ENCODE measurements around the gene ARMC6.
A peak's percentile ranks its signal among the peaks of the same experiment; 100 is the strongest.

Gene ARMC6

DNA sequence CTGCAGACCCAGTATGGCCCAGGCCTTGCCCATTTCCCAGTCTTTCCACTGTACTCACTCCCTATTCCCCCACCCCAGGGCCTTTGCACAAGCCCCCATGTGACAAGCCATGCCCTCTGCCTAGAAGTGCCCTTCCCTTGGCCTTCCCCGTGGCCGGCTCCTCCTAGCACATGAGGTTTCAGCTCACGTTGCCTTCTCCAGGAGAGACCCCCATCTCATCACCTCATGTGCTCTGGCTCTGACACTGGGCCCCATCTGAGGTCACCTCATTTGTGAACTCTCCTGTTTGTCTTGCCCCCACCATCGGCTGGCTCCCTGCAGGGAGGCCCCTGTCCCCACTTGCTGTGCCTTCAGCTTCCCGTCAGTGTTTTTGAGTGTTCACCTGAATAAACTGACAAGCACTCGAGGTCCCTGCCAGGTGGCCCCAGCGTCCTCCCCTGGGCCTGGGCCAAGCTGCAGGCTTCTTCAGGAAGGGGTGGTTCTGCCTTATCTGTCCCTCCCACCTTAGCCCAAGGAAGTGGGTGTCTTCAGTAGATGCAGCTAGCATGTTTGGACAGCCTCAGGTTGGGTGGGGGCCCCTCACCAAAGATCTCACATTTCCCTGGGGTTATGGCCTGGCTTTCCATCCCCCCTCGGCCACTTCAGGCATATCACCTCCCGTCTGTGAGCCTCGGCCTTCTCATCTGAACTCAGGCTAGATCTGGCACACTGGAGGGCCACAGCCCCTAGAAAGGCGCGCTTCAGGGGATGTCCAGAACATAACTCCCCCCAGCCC is 26.6 kb downstream of the ARMC6 start:
- TF ChIP-seq ZFX (IDR thresholded peaks at IDR 0.05) = no peak
- TF ChIP-seq, protein P1, sequence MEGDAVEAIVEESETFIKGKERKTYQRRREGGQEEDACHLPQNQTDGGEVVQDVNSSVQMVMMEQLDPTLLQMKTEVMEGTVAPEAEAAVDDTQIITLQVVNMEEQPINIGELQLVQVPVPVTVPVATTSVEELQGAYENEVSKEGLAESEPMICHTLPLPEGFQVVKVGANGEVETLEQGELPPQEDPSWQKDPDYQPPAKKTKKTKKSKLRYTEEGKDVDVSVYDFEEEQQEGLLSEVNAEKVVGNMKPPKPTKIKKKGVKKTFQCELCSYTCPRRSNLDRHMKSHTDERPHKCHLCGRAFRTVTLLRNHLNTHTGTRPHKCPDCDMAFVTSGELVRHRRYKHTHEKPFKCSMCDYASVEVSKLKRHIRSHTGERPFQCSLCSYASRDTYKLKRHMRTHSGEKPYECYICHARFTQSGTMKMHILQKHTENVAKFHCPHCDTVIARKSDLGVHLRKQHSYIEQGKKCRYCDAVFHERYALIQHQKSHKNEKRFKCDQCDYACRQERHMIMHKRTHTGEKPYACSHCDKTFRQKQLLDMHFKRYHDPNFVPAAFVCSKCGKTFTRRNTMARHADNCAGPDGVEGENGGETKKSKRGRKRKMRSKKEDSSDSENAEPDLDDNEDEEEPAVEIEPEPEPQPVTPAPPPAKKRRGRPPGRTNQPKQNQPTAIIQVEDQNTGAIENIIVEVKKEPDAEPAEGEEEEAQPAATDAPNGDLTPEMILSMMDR (conservative IDR thresholded peaks at IDR 0.05) = no peak
- peak overlapping the region; percentile 71 for H3K27ac ChIP-seq

DNA sequence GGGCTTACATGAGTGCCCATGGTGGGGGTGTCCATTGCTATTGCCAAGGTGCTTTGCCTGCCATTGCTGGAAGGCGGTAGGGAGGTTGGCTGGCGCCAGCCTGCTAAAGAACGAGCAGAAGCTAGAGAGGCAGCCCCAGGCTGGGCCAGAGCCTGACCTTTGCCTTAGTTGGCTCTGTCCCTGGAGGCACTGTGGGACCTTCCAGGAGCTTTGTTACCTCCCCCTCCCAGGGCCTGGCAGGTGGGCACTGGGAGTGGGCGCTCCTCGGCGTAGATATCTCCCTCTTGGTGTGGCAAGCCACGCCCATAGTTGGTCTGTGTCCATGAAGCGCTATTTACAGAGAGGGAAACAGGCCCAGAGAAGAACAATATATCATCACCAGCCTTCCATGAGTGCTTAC is 28.1 kb downstream of the ARMC6 start:
- no peak for TF ChIP-seq ZFX (IDR thresholded peaks at IDR 0.05)
- TF ChIP-seq, protein P1 (conservative IDR thresholded peaks at IDR 0.05) = no peak
- H3K27ac ChIP-seq = peak overlapping the region; percentile 71

DNA sequence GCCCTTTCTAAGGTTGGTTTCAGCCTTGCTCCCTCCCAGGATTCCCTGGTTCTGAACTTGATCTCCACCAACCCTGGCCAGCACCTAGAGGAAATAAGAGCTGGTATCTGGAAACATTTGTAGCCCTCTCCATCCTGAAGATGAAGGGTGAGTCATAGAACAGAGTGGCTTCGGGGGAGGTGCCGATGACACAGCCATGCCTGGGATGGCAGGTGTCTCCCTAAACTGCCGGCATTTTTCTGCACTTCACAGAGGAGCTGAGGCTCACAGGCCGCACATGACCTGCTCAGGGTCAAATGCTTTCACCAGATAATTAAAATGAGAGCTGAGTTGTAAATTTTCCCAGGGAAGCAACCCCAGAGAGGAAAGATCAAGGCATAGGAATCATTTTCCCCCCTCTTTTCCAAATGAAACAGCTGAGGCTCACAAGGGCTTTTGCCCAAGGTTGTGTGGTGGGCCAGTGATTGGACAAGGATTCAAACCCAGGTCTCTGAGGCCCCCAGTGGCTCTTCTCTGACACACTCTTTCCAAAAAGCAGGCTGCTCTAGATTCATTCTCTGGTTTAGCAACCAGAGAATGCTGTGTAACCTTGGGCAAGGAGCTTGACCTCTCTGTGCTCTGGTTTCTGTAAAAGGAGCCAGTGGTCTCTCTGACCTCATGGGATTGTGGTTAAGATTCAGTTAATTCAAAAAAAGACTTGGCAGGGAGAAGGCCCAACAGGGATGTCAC is 29.2 kb downstream of the ARMC6 start:
- no peak for TF ChIP-seq ZFX (IDR thresholded peaks at IDR 0.05)
- TF ChIP-seq, protein P1 (conservative IDR thresholded peaks at IDR 0.05) = no peak
- peak overlapping the region; percentile 71 for H3K27ac ChIP-seq

DNA sequence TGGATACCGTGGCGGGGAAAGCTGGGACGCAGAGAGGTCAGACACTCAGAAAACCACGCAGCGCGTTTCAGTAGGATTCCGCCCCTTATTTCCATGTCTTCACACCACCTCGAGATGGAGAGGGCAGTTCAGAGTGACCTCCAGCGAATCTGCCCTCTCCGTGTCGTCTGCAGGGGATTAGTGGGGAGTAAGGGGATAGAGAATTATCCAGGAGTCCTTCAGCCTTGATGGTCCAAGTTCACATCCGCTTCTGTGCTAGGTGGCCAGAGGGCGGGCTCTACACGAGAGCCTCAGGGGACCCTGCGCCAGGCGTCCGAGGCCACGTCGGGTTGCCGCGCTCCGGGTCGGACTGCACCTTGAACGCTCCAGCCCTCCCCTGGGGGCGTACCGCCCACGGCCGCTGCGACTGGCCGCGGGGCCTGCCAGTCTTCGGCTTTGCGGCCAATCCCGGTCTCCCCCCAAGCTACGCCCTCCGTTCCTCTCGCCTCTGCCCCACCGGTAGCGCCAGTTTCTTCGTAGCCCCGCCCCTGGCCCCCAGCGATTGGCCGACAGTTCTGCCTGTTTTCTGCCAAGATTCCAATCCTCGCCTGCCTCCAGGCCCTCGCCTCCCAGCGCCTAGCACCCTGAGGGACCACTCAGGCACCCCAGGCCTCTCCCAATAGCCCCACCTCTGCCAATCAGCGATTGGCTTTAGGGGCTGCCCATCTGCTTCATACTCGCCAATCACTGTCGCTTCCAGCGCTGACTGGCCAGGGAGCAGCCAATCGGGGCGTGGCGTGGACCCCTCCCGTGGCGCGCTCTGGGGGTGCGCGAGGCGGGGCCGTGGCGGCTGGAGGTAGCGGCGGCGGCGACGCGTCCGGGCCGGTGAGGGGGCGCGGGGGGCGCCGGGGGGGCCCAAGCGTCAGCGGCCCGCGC is 30.0 kb downstream of the ARMC6 start, which contains the start of gene SLC25A42:
Gene SLC25A42, plus strand, starts transcription at position 812 of the 915 bp plus-strand sequence. CDS start 32,131 bp downstream, outside the sequence.
- H3K27ac ChIP-seq = peak within 1 kb of the TSS; percentile 71
- TF ChIP-seq ZFX (IDR thresholded peaks at IDR 0.05) = no peak
- TF ChIP-seq, protein P1 (conservative IDR thresholded peaks at IDR 0.05) = no peak

DNA sequence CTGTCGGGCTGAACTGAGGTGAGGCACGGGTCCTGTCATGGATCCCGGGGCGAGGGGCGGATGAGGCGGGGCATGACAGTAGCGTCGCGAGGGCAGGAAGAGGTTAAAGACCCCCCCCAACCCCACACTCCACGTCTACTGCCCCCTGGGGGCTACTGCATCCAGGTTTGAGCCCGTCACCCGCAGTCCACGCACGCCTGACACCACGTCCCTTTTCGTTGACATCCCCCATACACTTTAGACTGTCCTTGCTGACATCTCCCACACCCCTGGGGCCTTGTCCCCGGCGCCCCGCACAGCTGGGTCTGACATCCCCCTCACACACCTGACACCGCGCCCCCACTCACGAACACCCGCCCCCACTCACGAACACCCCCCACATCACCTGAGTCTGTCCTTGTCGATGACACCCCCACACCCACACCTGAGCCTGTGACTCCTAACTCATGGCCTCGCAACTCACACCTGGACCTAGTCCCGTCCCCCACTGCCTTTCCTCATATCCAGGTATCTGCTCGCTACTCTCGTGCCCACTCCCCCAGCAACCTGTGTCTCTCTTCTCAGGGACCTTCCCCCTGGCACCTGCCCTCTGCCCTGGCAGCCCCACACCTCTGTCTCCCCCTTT is 30.8 kb downstream of the ARMC6 start:
- TF ChIP-seq ZFX (IDR thresholded peaks at IDR 0.05) = no peak
- TF ChIP-seq, protein P1 (conservative IDR thresholded peaks at IDR 0.05) = no peak
- peak overlapping the region; percentile 71 for H3K27ac ChIP-seq

DNA sequence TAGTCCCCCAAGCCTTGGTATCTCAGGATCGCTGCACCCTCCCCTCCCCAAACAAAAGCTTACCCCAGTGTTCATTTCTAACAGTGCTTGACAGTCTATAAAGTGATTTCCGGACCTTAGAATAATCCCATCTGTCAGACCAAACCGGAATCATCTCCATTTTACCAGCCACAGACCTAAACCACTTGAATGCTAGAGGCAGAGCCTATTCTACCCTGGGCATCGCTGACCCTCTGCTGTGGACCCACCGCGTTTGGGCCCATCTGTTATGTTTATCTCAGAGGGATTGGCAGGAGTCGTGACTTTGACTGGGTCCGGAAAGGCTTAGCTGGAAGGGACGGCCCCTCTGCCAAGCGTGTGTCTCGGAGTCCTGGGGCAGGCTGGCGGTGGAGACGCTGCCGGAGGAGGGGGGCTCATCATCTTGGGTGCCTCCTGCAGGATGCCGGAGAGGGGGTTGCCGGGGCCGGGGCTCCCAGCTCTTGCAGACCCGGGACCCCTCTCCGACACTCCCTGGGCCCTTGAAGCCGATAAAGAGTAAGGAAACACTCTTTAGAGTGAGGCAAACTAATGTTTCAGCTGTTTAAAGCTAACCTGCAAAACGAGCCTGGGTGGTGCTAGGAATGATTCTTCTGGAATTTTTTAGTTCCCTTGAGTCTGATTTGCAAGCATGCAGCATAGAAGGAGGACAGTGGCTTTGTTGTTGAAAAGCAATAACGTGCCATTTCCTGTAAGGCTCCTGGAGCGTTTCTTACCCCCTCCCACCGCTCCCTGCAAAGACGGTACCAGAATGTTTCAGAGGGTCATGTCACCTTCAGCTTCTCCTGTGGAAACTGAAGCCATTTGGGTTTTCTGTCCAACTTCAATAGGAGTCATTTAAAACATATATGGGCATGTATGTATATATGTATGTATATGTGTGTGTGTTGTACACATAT is 31.7 kb downstream of the ARMC6 start:
- no peak for TF ChIP-seq ZFX (IDR thresholded peaks at IDR 0.05)
- TF ChIP-seq, protein P1 (conservative IDR thresholded peaks at IDR 0.05) = no peak

More for the DNA sequence above, 31.7 kb downstream of the ARMC6 start:
- H3K27ac ChIP-seq = peak overlapping the region; percentile 71

Measured in C4-2B (cell line).